CD4-positive, alpha-beta T cell treated with Interleukin-21 for 1 hour (primary cell): ENCODE data around the gene KCNIP4.
"Not testable (repeated sequence)": the region's sequence is repeated elsewhere in the genome, so short reads cannot be mapped to it uniquely, and the experiment has no call there.

Experiments
- DNase-seq: peaks from one replicate; pipeline ENCODE4 v3.0.0-alpha.2; 2020

Gene KCNIP4

GRCh38 chr4:21948347-21949072 is at the start of gene KCNIP4:
Gene KCNIP4, minus strand, starts transcription at chr4:21948772.
- DNase-seq = no peak

GRCh38 chr4:21996618-21997017 is 48.0 kb upstream of the KCNIP4 start:
- DNase-seq = not testable (repeated sequence)

GRCh38 chr4:21992330-21992729 is 43.8 kb upstream of the KCNIP4 start:
- no peak for DNase-seq

GRCh38 chr4:21991562-21991961 is 43.0 kb upstream of the KCNIP4 start:
- DNase-seq = no peak

- DNase-seq = no peak
Observed at GRCh38 chr4:21991050-21991449, 42.5 kb upstream of the KCNIP4 start.

- no peak for DNase-seq
Observed at GRCh38 chr4:21989351-21989750, 40.8 kb upstream of the KCNIP4 start.

- DNase-seq = no peak
Observed at GRCh38 chr4:21986307-21986706, 37.7 kb upstream of the KCNIP4 start.

GRCh38 chr4:21982087-21982486 is 33.5 kb upstream of the KCNIP4 start:
- DNase-seq = no peak

- DNase-seq = no peak
Observed at GRCh38 chr4:21979196-21979595, 30.6 kb upstream of the KCNIP4 start.

GRCh38 chr4:21976166-21976565 is 27.6 kb upstream of the KCNIP4 start:
- no peak for DNase-seq

- DNase-seq = no peak
Observed at GRCh38 chr4:21973850-21974249, 25.3 kb upstream of the KCNIP4 start.

GRCh38 chr4:21964762-21965319 is 16.3 kb upstream of the KCNIP4 start:
- no peak for DNase-seq

GRCh38 chr4:21962691-21963090 is 14.1 kb upstream of the KCNIP4 start:
- no peak for DNase-seq

- DNase-seq = no peak
Observed at GRCh38 chr4:21960793-21961192, 12.2 kb upstream of the KCNIP4 start.

GRCh38 chr4:21954916-21955315 is 6.3 kb upstream of the KCNIP4 start:
- DNase-seq = no peak

GRCh38 chr4:21953653-21954052 is 5.1 kb upstream of the KCNIP4 start:
- no peak for DNase-seq

GRCh38 chr4:21952549-21952948 is 4.0 kb upstream of the KCNIP4 start:
- no peak for DNase-seq

GRCh38 chr4:21949073-21949457 is 493 bp upstream of the KCNIP4 start:
- no peak for DNase-seq

- no peak for DNase-seq
Observed at GRCh38 chr4:21947791-21948346, 703 bp downstream of the KCNIP4 start.

- DNase-seq = no peak
Observed at GRCh38 chr4:21946858-21947257, 1.7 kb downstream of the KCNIP4 start.

- no peak for DNase-seq
Observed at GRCh38 chr4:21921526-21922180, 26.9 kb downstream of the KCNIP4 start.

- no peak for DNase-seq
Observed at GRCh38 chr4:21915761-21916160, 32.8 kb downstream of the KCNIP4 start.

GRCh38 chr4:21901831-21902230 is 46.7 kb downstream of the KCNIP4 start:
- no peak for DNase-seq

- DNase-seq = no peak
Observed at GRCh38 chr4:21901281-21901680, 47.3 kb downstream of the KCNIP4 start.
